GM19452 (cell line): ENCODE data around the gene DNAJB6.

ENCODE experiments used
- ATAC-seq: cut with Tn5 transposase; IDR thresholded peaks from one replicate; pipeline ENCODE4 v1.9.1; 2021; ENCODE audit not compliant: unreplicated experiment

DNAJB6 gene

DNA sequence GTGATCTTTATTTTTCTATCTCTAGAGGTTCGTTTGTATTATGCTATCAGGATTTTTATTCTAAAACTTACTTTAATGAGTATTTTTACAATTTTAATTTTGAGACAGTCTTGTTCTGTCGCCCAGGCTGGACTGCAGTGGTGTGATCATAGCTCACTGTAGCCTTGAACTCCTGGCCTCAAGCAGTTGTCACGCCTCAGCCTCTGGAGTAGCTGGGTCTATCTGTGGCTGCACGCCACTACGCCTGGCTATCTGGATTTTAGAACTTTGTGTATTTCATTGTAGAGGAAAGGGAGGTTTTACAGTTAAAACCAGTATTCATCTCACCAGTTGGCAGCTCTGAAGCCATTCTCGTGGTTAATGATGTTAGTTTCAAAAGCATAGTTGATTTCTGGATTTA, 25.9 kb downstream of the DNAJB6 start:
- no peak for ATAC-seq

DNA sequence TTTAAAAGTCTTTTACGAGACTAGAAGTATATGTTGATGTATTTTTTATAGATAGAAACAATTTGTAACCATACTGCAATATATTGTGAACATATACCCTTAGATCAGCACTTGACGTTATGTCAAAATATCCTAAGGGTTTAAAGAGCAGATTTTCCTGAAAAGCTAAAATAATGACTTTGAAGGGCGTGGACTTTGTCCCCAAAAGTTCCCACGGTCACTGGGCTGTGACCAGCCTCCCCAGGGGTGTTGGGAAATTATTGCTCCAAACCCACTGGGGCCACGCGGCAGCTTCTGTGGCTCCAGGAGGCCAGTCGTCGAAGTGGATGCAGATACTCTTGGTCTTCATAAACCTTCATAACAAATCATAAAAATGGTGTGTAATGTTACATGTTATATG, 29.9 kb downstream of the DNAJB6 start:
- ATAC-seq, result no peak

DNA sequence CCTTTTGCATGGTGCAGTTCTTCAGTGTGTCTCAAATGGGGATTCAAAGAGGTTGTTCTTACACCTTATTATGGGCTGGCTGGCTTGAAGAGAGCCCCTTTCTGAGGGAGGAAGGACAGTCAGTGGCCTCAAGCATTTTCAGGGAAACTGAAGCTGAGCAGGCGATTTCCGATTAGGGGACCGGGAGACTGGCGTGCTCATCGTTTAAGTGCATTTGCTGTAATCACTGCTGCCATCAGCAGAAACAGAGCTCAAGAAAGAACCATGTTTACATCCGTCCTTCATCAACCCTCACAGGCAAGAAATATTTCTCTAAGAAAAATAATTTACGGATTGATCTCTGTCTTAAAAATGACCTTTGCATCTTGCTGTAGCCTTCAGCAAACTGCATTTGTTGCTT, 32.2 kb downstream of the DNAJB6 start:
- no peak for ATAC-seq

DNA sequence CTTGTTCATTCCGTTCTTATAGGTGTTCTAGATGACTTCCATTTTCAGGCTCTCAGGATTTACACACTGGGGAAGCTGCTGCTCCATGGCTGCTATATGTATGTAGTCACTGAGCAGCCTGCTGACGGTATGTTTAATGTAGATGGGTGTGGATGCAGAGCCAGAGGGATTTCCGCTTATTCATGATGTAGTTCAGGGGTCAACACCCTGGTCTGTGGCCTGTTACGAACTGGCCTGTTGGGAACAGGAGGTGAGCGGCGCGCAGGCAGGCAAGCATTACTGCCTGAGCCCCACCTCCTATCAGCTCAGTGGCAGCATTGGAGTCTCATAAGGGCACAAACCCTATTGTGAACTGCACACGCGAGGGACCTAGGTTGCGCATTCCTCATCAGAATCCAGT, 33.9 kb downstream of the DNAJB6 start:
- no peak for ATAC-seq

DNA sequence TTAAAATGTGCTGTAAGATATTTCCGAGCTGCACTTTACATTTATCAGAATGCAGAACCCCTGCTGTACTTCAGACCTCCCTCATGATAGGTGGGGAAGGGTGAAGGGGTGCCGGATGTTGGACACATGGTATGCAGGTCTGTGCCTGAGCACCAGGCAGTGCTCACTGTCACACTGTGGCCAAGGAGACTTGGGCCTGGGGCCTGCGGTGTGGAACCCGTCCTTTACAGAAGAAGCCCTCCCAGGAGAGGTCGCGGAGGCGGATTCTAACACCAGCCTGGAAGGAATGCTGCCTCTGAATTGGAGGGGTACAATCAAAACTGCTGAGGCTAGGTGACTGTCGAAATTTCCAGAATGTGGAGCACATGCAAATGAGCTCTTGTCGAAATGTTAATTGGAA, 34.5 kb downstream of the DNAJB6 start:
- ATAC-seq, result no peak

DNA sequence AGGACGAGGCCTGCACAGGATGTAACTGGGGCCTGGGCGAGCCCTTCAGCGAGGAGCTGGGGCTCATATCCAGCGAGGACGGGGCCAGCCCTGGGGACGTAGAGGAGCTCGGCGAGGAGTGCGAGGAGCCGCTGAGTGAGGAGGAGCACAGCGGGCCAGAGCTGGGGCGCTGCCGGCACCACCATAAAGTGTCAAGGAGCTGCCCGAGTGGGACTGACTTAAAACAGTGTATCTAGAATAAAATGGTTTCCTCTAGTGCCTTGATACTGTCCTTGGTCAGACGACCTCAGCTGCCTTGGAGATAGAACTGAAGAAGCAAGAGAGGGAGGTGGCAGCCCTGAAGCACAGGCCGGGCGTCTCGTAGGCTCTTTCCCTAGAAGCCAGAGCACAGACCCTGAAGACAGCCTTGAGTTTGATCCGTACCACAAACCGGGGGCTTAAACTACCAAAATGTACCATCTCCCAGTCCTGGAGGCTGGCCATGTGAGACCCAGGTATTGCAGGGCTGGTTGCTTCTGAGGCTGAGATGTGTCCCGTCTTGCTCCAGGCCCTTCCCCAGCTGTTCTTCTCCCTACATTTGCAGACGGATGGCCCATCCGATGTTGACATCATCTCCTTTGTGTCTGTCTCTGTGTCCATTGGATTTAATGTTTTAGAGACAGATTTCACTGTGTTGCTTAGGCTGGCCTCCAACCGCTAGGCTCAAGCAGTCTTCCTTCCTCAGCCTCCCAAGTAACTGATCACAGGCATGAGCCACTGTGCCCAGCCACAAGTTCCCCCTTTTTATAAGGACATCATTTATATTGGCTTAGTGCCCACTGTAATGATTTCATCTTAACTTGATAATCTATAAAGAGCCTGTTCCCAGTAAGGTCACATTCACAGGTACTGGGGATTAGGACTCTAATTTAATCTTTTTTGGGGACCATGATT, 35.8 kb downstream of the DNAJB6 start:
- no peak for ATAC-seq

DNA sequence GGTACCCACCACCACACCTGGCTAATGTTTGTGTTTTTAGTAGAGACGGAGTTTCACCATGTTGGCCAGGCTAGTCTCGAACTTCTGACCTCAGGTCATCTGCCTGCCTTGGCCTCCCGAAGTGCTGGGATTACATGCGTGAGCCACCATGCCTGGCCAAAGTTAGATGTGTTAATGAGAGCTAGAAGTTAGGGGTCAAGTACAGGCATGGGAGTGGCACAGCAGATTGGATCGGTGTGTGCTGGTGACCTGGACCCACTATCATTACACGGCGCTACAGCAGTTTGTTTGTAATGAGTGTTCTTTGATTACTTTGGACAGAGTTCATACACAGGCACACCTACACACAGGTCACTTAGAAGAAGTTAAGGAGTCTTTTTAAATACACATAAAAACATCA, 36.7 kb downstream of the DNAJB6 start:
- no peak for ATAC-seq

DNA sequence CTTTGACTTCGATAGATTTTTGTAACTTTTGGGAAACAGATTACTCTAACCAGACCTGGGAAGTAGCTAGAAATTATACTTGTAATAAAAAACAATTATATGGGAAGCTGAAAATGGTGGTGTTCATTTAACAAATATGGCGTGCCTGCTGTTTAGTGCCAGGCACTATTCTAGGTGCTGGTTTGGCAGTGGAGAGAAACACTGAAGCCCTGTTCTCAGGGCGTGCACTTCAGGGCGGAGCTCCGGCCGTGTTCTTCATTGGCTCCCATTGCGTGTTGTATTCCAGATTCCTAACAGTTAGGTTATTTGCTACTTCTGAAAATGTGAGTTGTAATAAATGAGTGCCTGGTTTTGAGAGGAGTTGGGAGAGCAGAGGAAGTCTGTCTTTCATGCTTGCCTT, 38.6 kb downstream of the DNAJB6 start:
- ATAC-seq, result no peak

DNA sequence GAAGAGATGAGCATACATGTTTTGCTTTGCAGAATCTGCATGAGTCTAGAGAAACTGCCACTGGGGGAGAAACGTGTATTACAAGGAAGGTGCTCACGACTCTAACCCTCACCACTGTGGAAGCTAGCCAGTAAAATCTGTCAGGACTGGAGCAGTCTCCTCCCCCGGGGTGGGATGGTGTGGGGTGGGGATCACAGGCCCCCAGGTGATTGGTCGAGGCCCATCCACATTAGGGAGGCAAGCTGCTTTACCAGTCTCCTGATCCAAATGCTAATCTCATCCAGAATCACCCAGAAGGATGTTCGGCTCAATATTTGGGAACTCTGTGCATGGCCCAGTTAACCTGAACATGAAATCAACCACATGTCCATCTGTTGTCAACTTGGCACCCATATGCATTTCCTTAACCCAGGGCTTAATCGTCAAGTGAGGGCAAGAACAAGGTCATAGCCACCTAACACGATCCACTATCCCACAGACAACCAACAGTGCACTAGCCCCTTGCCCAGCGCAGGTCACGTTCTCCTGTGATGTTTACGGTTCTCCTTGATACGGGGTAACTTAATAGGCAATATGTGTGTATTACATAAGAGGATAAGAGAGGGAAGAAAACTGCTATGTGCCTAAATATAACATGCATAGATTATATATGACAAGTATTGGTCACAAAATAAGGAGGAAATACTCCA, 40.8 kb downstream of the DNAJB6 start:
- no peak for ATAC-seq

DNA sequence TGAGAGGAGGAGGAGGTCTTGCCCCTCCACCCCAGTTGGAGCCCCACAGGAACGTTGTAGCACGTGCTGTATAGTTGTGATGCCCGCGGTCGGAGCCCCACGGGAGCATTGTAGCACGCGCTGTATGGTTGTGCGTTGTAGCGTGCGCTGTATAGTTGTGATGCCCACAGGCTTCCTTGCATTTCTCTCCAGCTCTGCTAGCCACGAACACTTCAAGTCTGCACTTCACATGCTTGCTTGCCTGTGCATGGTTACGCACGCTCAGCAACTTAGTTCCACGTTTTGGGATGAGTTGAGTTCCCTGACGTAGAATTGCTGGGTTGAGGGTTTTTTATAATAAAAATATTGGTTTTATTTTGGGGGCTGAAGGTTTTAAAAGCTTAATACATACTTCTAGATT, 41.6 kb downstream of the DNAJB6 start:
- ATAC-seq, result no peak

DNA sequence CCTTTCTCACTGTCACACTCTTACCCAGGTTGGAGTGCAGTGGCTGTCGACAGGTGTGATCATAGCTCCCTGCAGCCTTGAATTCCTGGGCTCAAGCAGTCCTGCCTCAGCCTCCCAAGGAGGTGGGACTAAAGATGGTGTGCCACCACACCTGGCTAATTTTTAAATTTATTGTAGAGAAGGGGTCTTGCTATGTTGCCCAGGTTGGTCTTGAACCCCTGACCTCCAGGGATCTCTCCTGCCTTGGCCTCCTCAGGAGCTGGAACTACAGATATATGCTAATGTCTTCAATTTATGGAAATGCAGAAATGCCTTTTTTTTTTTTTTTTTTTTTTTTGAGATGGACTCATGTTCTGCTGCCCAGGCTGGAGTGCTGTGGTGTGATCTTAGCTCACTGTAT, 42.7 kb downstream of the DNAJB6 start:
- ATAC-seq, result no peak

DNA sequence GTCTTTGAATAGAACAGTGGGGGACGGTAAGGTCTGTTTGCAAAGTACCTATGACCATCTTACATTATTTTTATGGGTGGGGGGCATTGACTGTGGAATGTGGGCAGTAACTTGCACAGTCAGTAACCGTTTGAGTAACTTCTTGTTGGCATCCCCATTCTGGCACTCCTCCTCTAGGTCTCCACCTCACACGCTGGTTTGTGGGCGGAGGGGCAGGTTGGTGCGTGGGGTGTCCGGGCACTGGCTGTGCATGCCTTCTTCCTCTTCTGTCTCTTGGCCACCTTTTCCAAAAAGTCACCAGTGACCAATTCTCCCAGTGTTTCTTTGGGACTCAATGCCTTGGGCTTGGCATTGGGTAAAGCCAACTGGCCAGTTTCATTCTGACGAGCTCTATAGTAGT, 43.6 kb downstream of the DNAJB6 start:
- ATAC-seq, result no peak

DNA sequence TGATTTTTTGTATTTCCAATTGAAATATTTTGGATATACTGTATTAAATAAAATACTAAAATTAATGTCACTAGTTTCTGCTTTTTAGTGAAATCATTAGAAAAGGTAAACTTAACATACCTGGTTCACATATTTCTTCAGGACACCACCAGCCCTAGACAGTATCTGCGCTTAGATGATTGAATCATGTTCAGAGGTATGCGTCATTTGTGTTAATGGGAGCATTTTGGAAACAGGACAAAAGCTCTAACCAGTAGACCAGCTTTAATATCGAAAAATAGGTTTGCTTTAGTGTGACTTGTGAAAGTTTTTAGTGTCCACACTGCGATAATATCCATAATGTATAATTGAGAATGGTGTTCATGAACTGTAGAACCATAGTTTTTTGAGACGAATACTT, 47.1 kb downstream of the DNAJB6 start:
- no peak for ATAC-seq

DNA sequence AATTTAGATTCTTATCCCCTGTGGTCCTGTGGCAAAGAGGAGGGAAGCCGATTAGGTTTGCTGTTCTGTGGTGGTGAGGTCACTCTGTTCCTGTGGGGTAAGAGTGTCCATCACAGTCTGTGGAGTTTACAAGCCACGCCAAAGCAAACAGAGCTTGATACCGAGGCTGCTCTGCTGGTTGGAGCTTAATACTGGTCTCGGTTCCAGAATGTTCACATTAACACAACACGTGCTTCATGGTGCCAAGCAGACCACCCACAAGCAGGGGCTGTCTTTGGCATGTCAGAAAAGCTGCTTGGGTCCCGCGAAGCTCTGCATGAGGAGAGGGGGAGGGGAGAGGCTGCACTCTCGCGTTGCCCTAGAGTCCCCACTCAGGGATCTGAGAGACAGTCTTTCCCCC, 47.5 kb downstream of the DNAJB6 start:
- no peak for ATAC-seq

DNA sequence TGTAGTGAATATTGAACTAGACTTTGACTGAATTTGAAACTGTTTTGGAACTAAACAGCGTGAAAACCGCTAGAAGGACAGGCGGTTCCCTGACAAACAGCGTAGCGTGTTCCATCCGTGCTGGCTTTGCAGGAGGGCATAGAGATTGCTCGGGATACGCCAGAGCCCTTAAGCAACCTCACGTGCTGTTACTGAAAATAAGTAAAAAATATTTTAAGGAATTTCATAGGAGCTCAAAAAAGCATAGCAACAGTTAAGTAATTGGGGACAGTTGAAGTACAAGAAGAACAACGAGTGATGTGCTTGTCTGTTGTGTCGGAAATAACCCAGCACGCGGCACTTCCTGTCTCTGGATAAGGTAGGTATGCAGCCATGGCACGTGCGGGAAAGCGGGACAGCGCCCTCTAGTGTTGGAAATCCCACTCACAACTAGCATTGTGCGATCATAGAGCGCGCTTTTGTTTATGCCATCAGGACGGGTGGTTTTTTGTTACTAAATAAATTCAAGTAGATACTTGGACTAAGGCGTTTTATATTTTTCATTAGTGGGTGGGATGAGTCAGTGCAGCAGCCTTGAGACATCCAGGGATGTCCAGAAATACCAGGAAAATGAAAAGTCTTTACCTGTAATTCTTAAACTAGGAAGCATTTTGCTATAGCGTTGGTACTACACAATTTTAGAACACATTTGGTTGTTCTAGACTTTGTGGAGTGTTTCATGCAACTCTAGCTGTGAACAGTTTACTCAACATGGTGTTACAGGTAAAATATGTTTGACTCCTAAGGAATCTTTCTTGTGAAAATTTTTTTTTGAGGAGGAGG, 50.4 kb downstream of the DNAJB6 start:
- ATAC-seq, result peak; percentile 90

DNA sequence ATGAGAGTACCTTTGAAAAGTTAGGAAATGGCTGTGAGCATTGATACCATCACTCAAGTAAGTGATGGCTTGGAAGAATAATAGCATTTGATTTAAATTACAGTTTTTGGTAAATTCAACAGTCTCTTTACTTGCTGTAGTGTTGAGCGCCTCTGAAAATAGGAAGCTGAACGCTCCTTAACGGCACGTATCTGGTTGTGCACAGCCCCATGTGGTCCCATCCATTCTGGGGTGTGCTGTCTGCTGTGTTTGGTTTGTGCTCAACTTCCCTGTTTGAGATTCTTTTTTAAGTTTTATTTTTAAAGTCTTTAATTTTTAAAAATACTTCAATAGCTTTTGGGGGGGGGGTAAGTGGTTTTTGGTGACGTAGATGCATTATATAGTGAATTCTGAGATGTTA, 51.5 kb downstream of the DNAJB6 start:
- no peak for ATAC-seq

DNA sequence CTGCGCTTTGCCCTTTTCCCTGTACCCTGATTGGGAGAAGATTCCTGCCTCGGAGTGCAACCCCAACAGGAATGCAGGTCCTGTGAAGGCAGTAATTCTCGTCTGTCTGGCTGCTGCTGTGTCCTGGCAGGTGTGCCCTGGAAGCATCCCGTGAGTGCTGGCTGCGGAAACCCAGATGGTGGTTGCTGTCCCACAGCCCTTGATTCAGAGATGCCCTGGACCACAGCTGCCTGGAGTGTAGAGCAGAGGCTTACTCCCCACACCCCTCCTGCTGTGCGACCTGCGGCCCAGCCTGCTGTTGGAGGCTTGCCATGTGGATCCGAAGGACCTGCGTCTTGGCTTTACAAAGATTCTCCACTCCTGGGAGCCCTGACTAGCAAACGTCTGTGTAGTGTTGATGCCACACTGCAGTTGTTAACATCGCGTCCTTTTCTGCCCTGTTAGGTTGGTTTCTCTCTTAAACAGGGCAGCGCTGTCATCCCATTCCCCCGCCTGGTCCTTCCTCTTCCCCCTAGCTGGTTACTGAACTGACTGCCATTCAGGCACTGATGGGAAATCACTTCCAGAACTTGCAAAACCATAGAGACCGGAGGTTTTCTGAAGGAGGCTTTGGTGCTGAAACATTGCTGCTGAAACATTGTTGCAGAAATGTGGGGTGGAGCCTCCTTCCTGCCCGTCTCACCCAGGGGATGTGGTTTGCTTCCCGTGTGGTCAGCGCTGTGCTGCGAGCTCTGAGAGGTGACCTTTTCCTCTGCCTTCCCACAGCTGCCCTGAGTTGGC, 53.3 kb downstream of the DNAJB6 start:
- no peak for ATAC-seq

DNA sequence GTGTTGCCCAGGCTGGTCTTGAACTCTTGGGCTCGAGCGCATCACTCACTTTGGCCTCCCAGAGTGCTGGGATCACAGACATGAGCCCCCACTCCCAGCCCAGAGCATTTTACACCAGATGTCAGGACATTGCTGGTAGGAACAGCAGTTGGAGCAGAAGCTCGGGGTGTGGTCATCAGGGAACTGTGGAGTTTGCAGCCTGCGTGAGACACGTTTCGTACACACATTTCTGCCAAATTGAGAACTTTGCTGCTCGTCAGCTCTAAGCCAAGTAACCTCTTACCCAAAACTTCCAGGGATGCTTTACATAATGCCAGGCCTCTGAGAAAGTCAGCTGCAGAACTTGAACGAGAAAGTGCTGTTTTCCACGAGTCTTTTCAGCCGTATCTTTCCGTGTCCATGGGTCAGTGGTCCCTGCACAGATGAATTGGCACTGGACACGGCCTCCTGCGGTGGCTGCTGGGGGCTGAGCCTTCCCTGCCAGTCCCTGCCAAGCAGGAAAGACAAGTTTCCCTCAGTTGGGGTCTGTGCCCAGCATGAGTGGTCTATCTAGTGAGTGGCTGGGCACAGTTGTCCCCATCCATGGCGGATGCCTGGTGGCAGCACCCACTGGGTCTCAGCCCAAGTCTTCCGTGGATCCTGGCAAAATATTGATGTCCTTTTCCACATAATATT, 54.4 kb downstream of the DNAJB6 start:
- ATAC-seq, result no peak

DNA sequence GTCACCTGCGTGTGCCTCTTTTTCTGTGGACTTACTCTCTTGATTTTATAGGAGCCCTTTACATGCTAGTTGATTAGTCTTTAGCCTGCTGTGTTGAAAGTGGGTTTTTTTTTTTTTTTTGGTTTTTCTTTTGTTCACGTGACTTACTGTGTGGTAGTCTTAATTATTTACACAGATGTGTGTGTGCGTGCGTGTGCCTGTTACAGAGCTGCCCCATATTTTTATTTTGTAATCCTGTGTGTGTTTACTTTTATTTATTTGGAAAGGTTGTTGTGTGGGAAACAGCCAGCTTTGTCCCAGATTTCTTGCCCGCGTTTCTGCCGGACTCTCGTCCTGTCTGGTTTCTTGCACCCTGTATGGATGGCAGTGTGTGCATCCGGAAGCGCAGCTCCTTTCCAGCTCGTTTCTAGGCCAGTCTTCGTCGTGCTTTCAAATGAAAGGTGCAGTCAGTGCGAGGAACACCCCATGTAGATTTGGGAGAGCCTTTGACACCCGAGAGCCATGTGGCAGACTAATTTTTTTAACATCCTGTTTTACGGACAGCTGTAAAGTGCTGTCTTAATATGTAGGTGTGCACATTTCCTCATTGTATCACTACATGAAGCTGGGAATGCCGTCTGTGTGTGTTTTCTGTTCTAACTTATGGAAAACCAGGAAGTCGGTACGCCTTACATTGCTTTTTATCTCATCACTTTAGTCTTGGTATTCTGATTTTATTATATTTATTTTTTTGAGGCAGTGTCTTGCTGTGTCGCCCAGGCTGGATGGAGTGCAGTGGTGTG, 55.6 kb downstream of the DNAJB6 start:
- no peak for ATAC-seq
